Neural cell (in vitro differentiated cells): ENCODE measurements around the gene B9D1. TPM values are rescaled to one million over a fixed set of nuclear protein-coding genes. Genes with fewer than 3 reads are reported as not detected.

ENCODE experiments used
- H2AFZ ChIP-seq: fragments of 200-600, 300-800 bp; sonication (generic), shearing (Covaris generic); 2 replicates; pipeline ENCODE4 v1.6.0; 2014; ENCODE audit warnings: low read depth, mild to moderate bottlenecking, antibody characterized with exemption, low read length, moderate library complexity
- H3F3A ChIP-seq: fragments of 200-600 bp; shearing (Covaris generic); 2 replicates; pipeline ENCODE4 v1.6.1; 2016; ENCODE audit warnings: mild to moderate bottlenecking, moderate library complexity, mixed read lengths, antibody characterized with exemption, low read length; ENCODE audit not compliant: insufficient read depth, poor library complexity, severe bottlenecking
- H3K27ac ChIP-seq: fragments of 200-600, 300-800 bp; sonication (generic), shearing (Covaris generic); 2 replicates; pipeline ENCODE4 v1.5.1; 2014; ENCODE audit warnings: mild to moderate bottlenecking, low read length, moderate library complexity
- H3K27me3 ChIP-seq: fragments of 300-800, 200-600 bp; sonication (generic), shearing (Covaris generic); 2 replicates; pipeline ENCODE4 v1.6.0; 2014; ENCODE audit warnings: mild to moderate bottlenecking, low read depth, low read length, moderate library complexity; ENCODE audit not compliant: insufficient read depth
- H3K36me3 ChIP-seq: fragments of 300-800, 200-600 bp; sonication (generic), shearing (Covaris generic); 2 replicates; pipeline ENCODE4 v1.5.1; 2014; ENCODE audit warnings: mild to moderate bottlenecking, antibody characterized with exemption, low read length, moderate library complexity; ENCODE audit not compliant: insufficient read depth
- H3K4me2 ChIP-seq: fragments of 300-800, 200-600 bp; sonication (generic), shearing (Covaris generic); 2 replicates; pipeline ENCODE4 v1.6.0; 2014; ENCODE audit warnings: mild to moderate bottlenecking, low read length
- H3K4me3 ChIP-seq: fragments of 300-800, 200-600 bp; sonication (generic), shearing (Covaris generic); 2 replicates; pipeline ENCODE4 v1.5.1; 2014; ENCODE audit warnings: mild to moderate bottlenecking, low read length, moderate library complexity
- H3K79me2 ChIP-seq: fragments of 200-600 bp; shearing (Covaris generic); replicated peaks from 2 replicates; pipeline ENCODE4 v1.6.0; 2014; ENCODE audit warnings: mild to moderate bottlenecking, low read length, moderate library complexity; ENCODE audit not compliant: insufficient read depth
- H3K9ac ChIP-seq: fragments of 300-800, 200-600 bp; sonication (generic), shearing (Covaris generic); 2 replicates; pipeline ENCODE4 v1.6.1; 2016; ENCODE audit warnings: mild to moderate bottlenecking, low read length, mixed read lengths
- H3K9me2 ChIP-seq: fragments of 200-600 bp; shearing (Covaris generic); 2 replicates; pipeline ENCODE4 v1.6.1; 2016; ENCODE audit warnings: mild to moderate bottlenecking, low read length, mixed read lengths; ENCODE audit not compliant: insufficient read depth
- H3K9me3 ChIP-seq: fragments of 200-600, 300-800 bp; sonication (generic), shearing (Covaris generic); 2 replicates; pipeline ENCODE4 v1.6.1; 2016; ENCODE audit warnings: mild to moderate bottlenecking, mixed run types, low read length, moderate library complexity, mixed read lengths
- H4K20me1 ChIP-seq: fragments of 200-600 bp; shearing (Covaris generic); 2 replicates; pipeline ENCODE4 v1.6.1; 2016; ENCODE audit warnings: mild to moderate bottlenecking, mixed run types; ENCODE audit not compliant: insufficient read depth
- EP300 ChIP-seq: fragments of 450-650 bp; conservative IDR thresholded peaks from 2 replicates; pipeline ENCODE4 v1.6.1; 2014; ENCODE audit warnings: antibody characterized with exemption, mild to moderate bottlenecking, moderate library complexity; ENCODE audit not compliant: poor library complexity, severe bottlenecking
- EZH2 ChIP-seq: fragments of 200-600, 300-800 bp; shearing (Covaris generic), sonication (generic); IDR thresholded peaks from 2 replicates; pipeline ENCODE4 v1.6.1; 2014; ENCODE audit warnings: antibody characterized with exemption, low read length, borderline replicate concordance, mild to moderate bottlenecking; ENCODE audit not compliant: insufficient read depth, poor library complexity, severe bottlenecking
- MXI1 ChIP-seq: fragments of 450-650 bp; conservative IDR thresholded peaks from 2 replicates; pipeline ENCODE4 v1.6.1; 2014; ENCODE audit warnings: antibody characterized with exemption, mild to moderate bottlenecking; ENCODE audit not compliant: poor library complexity, severe bottlenecking
- POLR2AphosphoS5 ChIP-seq: IDR thresholded peaks from 2 replicates; pipeline ENCODE4 v1.6.1; 2012
- RAD21 ChIP-seq: fragments of 450-650 bp; conservative IDR thresholded peaks from 2 replicates; pipeline ENCODE4 v1.6.1; 2014; ENCODE audit warnings: antibody characterized with exemption, mild to moderate bottlenecking, moderate library complexity
- SMC3 ChIP-seq: fragments of 450-650 bp; conservative IDR thresholded peaks from 2 replicates; pipeline ENCODE4 v1.6.1; 2014; ENCODE audit warnings: antibody characterized with exemption, mild to moderate bottlenecking, moderate library complexity; ENCODE audit not compliant: poor library complexity
- TAF1 ChIP-seq: IDR thresholded peaks from 2 replicates; pipeline ENCODE4 v1.6.1; 2012; ENCODE audit warnings: low read depth
- polyA plus RNA-seq: library from polyadenylated mRNA; depleted of rRNA; stranded (reverse); fragments of >200 nt; gene quantifications from 2 replicates; pipeline ENCODE4 v1.2.3, GENCODE V29; 2014
- TF ChIP-seq, protein P1 (sequence below): IDR thresholded peaks from 2 replicates; pipeline ENCODE4 v1.6.1; 2012; ENCODE audit warnings: borderline replicate concordance
- TF ChIP-seq, protein P2 (sequence below): fragments of 450-650 bp; IDR thresholded peaks from 2 replicates; pipeline ENCODE4 v1.5.1; 2014; ENCODE audit warnings: antibody characterized with exemption, mild to moderate bottlenecking, moderate library complexity; ENCODE audit not compliant: poor library complexity, severe bottlenecking

Gene B9D1
- polyA plus RNA-seq, 1 donor from 2014 or later, result 32.0 TPM

GRCh38 chr17:19410875-19411620 lies 48.5 kb upstream of the B9D1 start, which contains the start of gene RNF112:
Gene RNF112 (plus strand): TSS chr17:19411232. CDS start chr17:19411409, 177 bp downstream.
- no peaks in the 10 kb centered on the region for H3K79me2 ChIP-seq
- peak within 1 kb of the TSS; percentile 74 for H3K27ac ChIP-seq
- H3K4me3 ChIP-seq, result peak within 1 kb of the TSS; percentile 59
- no peaks in the 10 kb centered on the region for H3K9me2 ChIP-seq
- H3K27me3 ChIP-seq, result no peaks in the 10 kb centered on the region
- peak within 1 kb of the TSS; percentile 70 for H3K9ac ChIP-seq
- H3K4me2 ChIP-seq, result peak within 1 kb of the TSS; percentile 48
- H3F3A ChIP-seq, result no peaks in the 10 kb centered on the region
- H2AFZ ChIP-seq, result peak within 1 kb of the TSS; percentile 74
- no peaks in the 10 kb centered on the region for H4K20me1 ChIP-seq
- H3K9me3 ChIP-seq, result no peaks in the 10 kb centered on the region
- H3K36me3 ChIP-seq, result no peaks in the 10 kb centered on the region
- TF ChIP-seq, protein P1, sequence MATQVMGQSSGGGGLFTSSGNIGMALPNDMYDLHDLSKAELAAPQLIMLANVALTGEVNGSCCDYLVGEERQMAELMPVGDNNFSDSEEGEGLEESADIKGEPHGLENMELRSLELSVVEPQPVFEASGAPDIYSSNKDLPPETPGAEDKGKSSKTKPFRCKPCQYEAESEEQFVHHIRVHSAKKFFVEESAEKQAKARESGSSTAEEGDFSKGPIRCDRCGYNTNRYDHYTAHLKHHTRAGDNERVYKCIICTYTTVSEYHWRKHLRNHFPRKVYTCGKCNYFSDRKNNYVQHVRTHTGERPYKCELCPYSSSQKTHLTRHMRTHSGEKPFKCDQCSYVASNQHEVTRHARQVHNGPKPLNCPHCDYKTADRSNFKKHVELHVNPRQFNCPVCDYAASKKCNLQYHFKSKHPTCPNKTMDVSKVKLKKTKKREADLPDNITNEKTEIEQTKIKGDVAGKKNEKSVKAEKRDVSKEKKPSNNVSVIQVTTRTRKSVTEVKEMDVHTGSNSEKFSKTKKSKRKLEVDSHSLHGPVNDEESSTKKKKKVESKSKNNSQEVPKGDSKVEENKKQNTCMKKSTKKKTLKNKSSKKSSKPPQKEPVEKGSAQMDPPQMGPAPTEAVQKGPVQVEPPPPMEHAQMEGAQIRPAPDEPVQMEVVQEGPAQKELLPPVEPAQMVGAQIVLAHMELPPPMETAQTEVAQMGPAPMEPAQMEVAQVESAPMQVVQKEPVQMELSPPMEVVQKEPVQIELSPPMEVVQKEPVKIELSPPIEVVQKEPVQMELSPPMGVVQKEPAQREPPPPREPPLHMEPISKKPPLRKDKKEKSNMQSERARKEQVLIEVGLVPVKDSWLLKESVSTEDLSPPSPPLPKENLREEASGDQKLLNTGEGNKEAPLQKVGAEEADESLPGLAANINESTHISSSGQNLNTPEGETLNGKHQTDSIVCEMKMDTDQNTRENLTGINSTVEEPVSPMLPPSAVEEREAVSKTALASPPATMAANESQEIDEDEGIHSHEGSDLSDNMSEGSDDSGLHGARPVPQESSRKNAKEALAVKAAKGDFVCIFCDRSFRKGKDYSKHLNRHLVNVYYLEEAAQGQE, result peak; percentile 85
- peak; percentile 57 for TF ChIP-seq POLR2AphosphoS5
- TF ChIP-seq MXI1, result peak; percentile 31
- TF ChIP-seq RAD21, result peak; percentile 50
- TF ChIP-seq, protein P2, sequence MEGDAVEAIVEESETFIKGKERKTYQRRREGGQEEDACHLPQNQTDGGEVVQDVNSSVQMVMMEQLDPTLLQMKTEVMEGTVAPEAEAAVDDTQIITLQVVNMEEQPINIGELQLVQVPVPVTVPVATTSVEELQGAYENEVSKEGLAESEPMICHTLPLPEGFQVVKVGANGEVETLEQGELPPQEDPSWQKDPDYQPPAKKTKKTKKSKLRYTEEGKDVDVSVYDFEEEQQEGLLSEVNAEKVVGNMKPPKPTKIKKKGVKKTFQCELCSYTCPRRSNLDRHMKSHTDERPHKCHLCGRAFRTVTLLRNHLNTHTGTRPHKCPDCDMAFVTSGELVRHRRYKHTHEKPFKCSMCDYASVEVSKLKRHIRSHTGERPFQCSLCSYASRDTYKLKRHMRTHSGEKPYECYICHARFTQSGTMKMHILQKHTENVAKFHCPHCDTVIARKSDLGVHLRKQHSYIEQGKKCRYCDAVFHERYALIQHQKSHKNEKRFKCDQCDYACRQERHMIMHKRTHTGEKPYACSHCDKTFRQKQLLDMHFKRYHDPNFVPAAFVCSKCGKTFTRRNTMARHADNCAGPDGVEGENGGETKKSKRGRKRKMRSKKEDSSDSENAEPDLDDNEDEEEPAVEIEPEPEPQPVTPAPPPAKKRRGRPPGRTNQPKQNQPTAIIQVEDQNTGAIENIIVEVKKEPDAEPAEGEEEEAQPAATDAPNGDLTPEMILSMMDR, result no peak
- TF ChIP-seq TAF1, result peak; percentile 69
- peak; percentile 64 for TF ChIP-seq EP300
- peak; percentile 52 for TF ChIP-seq SMC3
- no peak for TF ChIP-seq EZH2

DNA sequence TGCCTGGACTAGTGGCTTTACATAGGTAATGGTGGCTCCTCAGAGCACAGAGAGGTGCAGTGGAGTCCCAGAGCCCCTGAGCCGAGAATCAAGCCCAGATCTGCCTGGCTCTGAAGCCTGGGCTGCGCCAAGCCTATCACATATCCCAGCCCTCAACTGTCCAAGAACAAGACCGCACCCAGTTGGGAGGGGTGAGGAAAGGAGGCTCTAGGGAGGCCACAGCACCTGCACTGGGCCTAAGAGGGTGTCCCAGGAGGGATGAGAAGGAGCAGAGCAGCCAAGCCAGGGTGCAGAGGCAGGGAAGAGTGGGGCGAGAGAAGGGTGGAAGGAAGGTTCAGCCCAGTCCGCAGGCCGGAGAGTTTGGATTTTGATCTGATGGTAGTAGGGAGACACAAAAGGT lies 47.6 kb upstream of the B9D1 start:
- H3K9me2 ChIP-seq, result no peaks in the 10 kb centered on the region
- no peak overlapping the region for H3K4me3 ChIP-seq
- H3K27ac ChIP-seq, result no peak overlapping the region
- H3K36me3 ChIP-seq, result no peaks in the 10 kb centered on the region
- no peaks in the 10 kb centered on the region for H3K27me3 ChIP-seq
- no peaks in the 10 kb centered on the region for H3F3A ChIP-seq
- H3K9ac ChIP-seq, result peak overlapping the region; percentile 70
- no peak overlapping the region for H3K4me2 ChIP-seq
- H3K9me3 ChIP-seq, result no peaks in the 10 kb centered on the region
- no peaks in the 10 kb centered on the region for H4K20me1 ChIP-seq
- TF ChIP-seq SMC3 (no peak), TAF1 (no peak), EZH2 (no peak), RAD21 (no peak), EP300 (no peak), POLR2AphosphoS5 (no peak), MXI1 (no peak)
- TF ChIP-seq, protein P1, result no peak
- TF ChIP-seq, protein P2, result no peak
- peak overlapping the region; percentile 74 for H2AFZ ChIP-seq
- H3K79me2 ChIP-seq, result no peaks in the 10 kb centered on the region
